Measurements from ENCODE around the gene NUP62.

NUP62 gene

GRCh38 chr19:49879243-49879963, 49.9 kb downstream of the NUP62 start:
- DNase-seq, result no peak

GRCh38 chr19:49878744-49879070, 50.6 kb downstream of the NUP62 start:
- DNase-seq, result no peak

GRCh38 chr19:49877879-49878743, 51.2 kb downstream of the NUP62 start:
- DNase-seq, result peak; percentile 97

GRCh38 chr19:49877020-49877878, 52.1 kb downstream of the NUP62 start, which contains the start of the genes AKT1S1 and TBC1D17:
AKT1S1 (minus strand) TSS chr19:49877355; CDS start chr19:49873295, 4,060 bp downstream.
TBC1D17 (plus strand) TSS chr19:49877702; CDS start chr19:49877724, 22 bp downstream.
- peak; percentile 100 for DNase-seq

- peak; percentile 99 for DNase-seq
These were observed 52.8 kb downstream of the NUP62 start for GRCh38 chr19:49876422-49877019.

GRCh38 chr19:49875857-49876421, 53.4 kb downstream of the NUP62 start:
- no peak for DNase-seq

- DNase-seq, result no peak
These were observed 54.1 kb downstream of the NUP62 start for GRCh38 chr19:49875177-49875576.

- DNase-seq, result no peak
These were observed 54.7 kb downstream of the NUP62 start for GRCh38 chr19:49874503-49875157.

- DNase-seq, result no peak
These were observed 55.5 kb downstream of the NUP62 start for GRCh38 chr19:49873834-49874233.

- no peak for DNase-seq
These were observed 56.2 kb downstream of the NUP62 start for GRCh38 chr19:49873129-49873521.

GRCh38 chr19:49872245-49873128, 56.8 kb downstream of the NUP62 start:
- no peak for DNase-seq

GRCh38 chr19:49871349-49871985, 57.8 kb downstream of the NUP62 start:
- no peak for DNase-seq

GRCh38 chr19:49870309-49870901, 58.9 kb downstream of the NUP62 start:
- DNase-seq, result no peak

GRCh38 chr19:49869484-49870308, 59.6 kb downstream of the NUP62 start:
- DNase-seq, result peak; percentile 100

- no peak for DNase-seq
These were observed 60.3 kb downstream of the NUP62 start for GRCh38 chr19:49869009-49869483.

GRCh38 chr19:49866933-49867782, 62.1 kb downstream of the NUP62 start, which contains the start of gene PNKP:
PNKP (minus strand) TSS chr19:49867576; CDS start chr19:49867204, 372 bp downstream.
- peak; percentile 91 for DNase-seq

GRCh38 chr19:49864890-49865289, 64.4 kb downstream of the NUP62 start:
- DNase-seq, result no peak

GRCh38 chr19:49863935-49864320, 65.4 kb downstream of the NUP62 start:
- no peak for DNase-seq

All from HCEC 1CT (cell line).